ENCODE data around the gene RRP12. TPM values are rescaled to one million over a fixed set of nuclear protein-coding genes. Genes with fewer than 3 reads are reported as not detected.

The RRP12 gene
- total and polyA plus RNA-seq, 2 donors (not counting 3 experiments of a cell fraction or from before 2014, with no cell fraction given), result 13.6 to 35.8 TPM

- Histone ChIP-seq H2AFZ (ENCODE audit: low read depth, low read length) (no peak overlapping the region), H3K27me3 (ENCODE audit: control insufficient read depth in 2 of 2, insufficient read depth in 2 of 2, low read length in 2 of 2) (no peaks in the 10 kb centered on the region), H4K20me1 (replicated peaks; ENCODE audit: control insufficient read depth, extremely low read depth, insufficient read depth, low read length) (no peaks in the 10 kb centered on the region), H3K9me3 (replicated peaks; ENCODE audit: control insufficient read depth, insufficient read depth, low read length) (no peaks in the 10 kb centered on the region), H3K36me3 (ENCODE audit: control insufficient read depth in 2 of 2, extremely low read depth in 1 of 2, insufficient read depth in 2 of 2, low read length in 2 of 2) (peaks cover 2 to 22% of the 10 kb centered on the region in 2 experiments), H3K79me2 (ENCODE audit: control insufficient read depth, insufficient read depth, low read length) (no peaks in the 10 kb centered on the region), H3K9me1 (replicated peaks; ENCODE audit: control insufficient read depth, extremely low read depth, insufficient read depth, low read length) (no peaks in the 10 kb centered on the region), H3K9ac (replicated peaks; ENCODE audit: extremely low read depth, insufficient read depth, low read length) (no peak overlapping the region), H3K4me3 (replicated peaks in 1 of 3; ENCODE audit: insufficient read depth in 1 of 3, low read depth in 1 of 3, low read length in 3 of 3) (no peak overlapping the region), H3K27ac (ENCODE audit: insufficient read depth, low read depth, low read length) (no peak overlapping the region), H3K4me2 (ENCODE audit: insufficient read depth, low read length) (no peak overlapping the region), H3K4me1 (ENCODE audit: control insufficient read depth, extremely low read depth, insufficient read depth, low read length) (no peaks in the 10 kb centered on the region)
- dilution Hi-C loops (cut with MboI; ENCODE audit: extremely low pct_ligation_motif_present, low sequenced_read_pairs), result no loop called here
- no TSS peak for BruUV-seq (replicated peaks)
- no peak for FAIRE-seq
- no peak for TF ChIP-seq POLR2AphosphoS5 (IDR thresholded peaks at IDR 0.05; ENCODE audit: insufficient read depth, low read depth, low read length)
- TF ChIP-seq MAX (IDR thresholded peaks at IDR 0.05; ENCODE audit: insufficient read depth, insufficient read length), result no peak
- DNase-seq (ENCODE audit: low read depth, low spot score), result no peak
- POLR2A ChIA-PET, result no interaction called here
- intact Hi-C loops (cut with micrococcal nuclease), result no loop called here
- CTCF ChIA-PET, result no interaction called here
These were observed 27.7 kb downstream of the RRP12 start for GRCh38 chr10:97373456-97373855.

GRCh38 chr10:97372233-97372875 is 28.8 kb downstream of the RRP12 start:
- FAIRE-seq (no peak), DNase-seq (ENCODE audit: low read depth, low spot score) (no peak)
- no peak for TF ChIP-seq JUN (IDR thresholded peaks at IDR 0.05; ENCODE audit: borderline replicate concordance, insufficient read depth, insufficient read length, low read depth)
- no peak for TF ChIP-seq POLR2AphosphoS5 (IDR thresholded peaks at IDR 0.05; ENCODE audit: insufficient read depth, low read depth, low read length)
- no peak for TF ChIP-seq POLR2A (IDR thresholded peaks at IDR 0.05; ENCODE audit: low read depth, low read length)
- no peak for TF ChIP-seq MAX (IDR thresholded peaks at IDR 0.05; ENCODE audit: insufficient read depth, insufficient read length)
- TF ChIP-seq MYC (IDR thresholded peaks at IDR 0.05; ENCODE audit: low read depth, low read length), result no peak
- TF ChIP-seq FOS (IDR thresholded peaks at IDR 0.05; ENCODE audit: borderline replicate concordance, insufficient read depth, low read length), result no peak
- no peak for TF ChIP-seq CTCF (IDR thresholded peaks at IDR 0.05; ENCODE audit: extremely low read depth in 1 of 2, insufficient read depth in 1 of 2, low read depth in 1 of 2, low read length in 2 of 2)
- TF ChIP-seq GATA2 (IDR thresholded peaks at IDR 0.05; ENCODE audit: insufficient read depth, insufficient read length, low read depth, low read length), result no peak
- TF ChIP-seq EZH2 (IDR thresholded peaks at IDR 0.05; ENCODE audit: borderline replicate concordance, low read depth, low read length, severe bottlenecking), result no peak
- no TSS peak for BruUV-seq (replicated peaks)
- intact Hi-C loops (cut with micrococcal nuclease) (no loop called here), dilution Hi-C loops (cut with MboI; ENCODE audit: extremely low pct_ligation_motif_present, low sequenced_read_pairs) (no loop called here)
- ChIA-PET POLR2A (no interaction called here), CTCF (interaction anchor here (1.2 kb wide), 1 partner anchor 17 kb away, joined by 3 read pairs; no protein-coding TSS in a partner anchor)
- Histone ChIP-seq H4K20me1 (replicated peaks; ENCODE audit: control insufficient read depth, extremely low read depth, insufficient read depth, low read length) (no peaks in the 10 kb centered on the region), H3K27me3 (ENCODE audit: control insufficient read depth in 2 of 2, insufficient read depth in 2 of 2, low read length in 2 of 2) (no peaks in the 10 kb centered on the region), H3K9me1 (replicated peaks; ENCODE audit: control insufficient read depth, extremely low read depth, insufficient read depth, low read length) (no peaks in the 10 kb centered on the region), H3K27ac (ENCODE audit: insufficient read depth, low read depth, low read length) (no peak overlapping the region), H3K4me1 (ENCODE audit: control insufficient read depth, extremely low read depth, insufficient read depth, low read length) (no peaks in the 10 kb centered on the region), H3K9me3 (replicated peaks; ENCODE audit: control insufficient read depth, insufficient read depth, low read length) (no peaks in the 10 kb centered on the region), H3K36me3 (ENCODE audit: control insufficient read depth in 2 of 2, extremely low read depth in 1 of 2, insufficient read depth in 2 of 2, low read length in 2 of 2) (peaks cover 0 to 22% of the 10 kb centered on the region in 2 experiments), H3K4me3 (replicated peaks in 1 of 3; ENCODE audit: insufficient read depth in 1 of 3, low read depth in 1 of 3, low read length in 3 of 3) (no peak overlapping the region), H2AFZ (ENCODE audit: low read depth, low read length) (no peak overlapping the region), H3K4me2 (ENCODE audit: insufficient read depth, low read length) (no peak overlapping the region), H3K9ac (replicated peaks; ENCODE audit: extremely low read depth, insufficient read depth, low read length) (no peak overlapping the region), H3K79me2 (ENCODE audit: control insufficient read depth, insufficient read depth, low read length) (no peaks in the 10 kb centered on the region)

All from endothelial cell of umbilical vein (primary cell).